Measurements from ENCODE around the gene RAB11FIP5.
A peak's percentile ranks its signal among the peaks of the same experiment; 100 is the strongest.

Gene RAB11FIP5, protein sequence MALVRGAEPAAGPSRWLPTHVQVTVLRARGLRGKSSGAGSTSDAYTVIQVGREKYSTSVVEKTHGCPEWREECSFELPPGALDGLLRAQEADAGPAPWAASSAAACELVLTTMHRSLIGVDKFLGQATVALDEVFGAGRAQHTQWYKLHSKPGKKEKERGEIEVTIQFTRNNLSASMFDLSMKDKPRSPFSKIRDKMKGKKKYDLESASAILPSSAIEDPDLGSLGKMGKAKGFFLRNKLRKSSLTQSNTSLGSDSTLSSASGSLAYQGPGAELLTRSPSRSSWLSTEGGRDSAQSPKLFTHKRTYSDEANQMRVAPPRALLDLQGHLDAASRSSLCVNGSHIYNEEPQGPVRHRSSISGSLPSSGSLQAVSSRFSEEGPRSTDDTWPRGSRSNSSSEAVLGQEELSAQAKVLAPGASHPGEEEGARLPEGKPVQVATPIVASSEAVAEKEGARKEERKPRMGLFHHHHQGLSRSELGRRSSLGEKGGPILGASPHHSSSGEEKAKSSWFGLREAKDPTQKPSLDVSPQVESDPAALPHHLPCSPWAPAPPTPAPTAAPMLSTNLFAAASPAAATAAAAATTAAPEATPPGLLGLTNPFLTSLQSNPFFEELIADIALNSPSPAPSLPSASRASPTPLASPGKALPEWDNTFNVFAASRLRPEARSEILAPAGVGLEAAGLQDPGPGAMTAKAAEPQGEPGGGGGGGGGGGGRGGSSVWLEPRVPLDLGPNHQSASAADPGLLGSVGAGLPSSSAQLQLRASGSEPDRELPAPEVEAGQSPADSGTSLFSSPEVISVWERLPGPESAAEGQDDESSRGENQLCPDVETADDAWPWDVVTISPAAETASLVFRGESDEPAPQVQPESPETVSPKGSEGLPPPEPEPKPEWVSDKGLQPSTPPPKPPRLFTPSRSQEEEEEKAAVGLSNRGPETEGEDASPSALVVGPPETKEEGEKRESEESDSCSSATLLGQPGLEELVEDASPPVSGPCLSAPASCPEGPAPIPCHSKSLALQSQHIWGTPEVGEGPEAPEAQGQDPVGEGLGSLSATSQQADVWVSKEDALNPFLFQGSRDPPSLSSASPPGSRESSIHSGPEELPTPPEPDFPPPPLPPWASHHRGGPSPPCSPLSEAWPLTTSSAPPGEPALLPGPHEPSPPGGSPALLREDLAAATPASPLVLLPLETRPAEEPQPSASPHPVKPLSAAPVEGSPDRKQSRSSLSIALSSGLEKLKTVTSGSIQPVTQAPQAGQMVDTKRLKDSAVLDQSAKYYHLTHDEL (N-terminal part only)

GRCh38 chr2:73112913-73113854 is at the start of gene RAB11FIP5:
Gene RAB11FIP5 (minus strand): TSS chr2:73112948. CDS start chr2:73112777, 171 bp downstream.
- H3K9ac ChIP-seq (ENCODE audit: low read depth in 1 of 2, low read length in 2 of 2), result peak within 1 kb of the TSS; percentile 61 to 66

GRCh38 chr2:73156539-73157124 is 43.9 kb upstream of the RAB11FIP5 start:
- Histone ChIP-seq H3K9ac (ENCODE audit: low read depth in 1 of 2, low read length in 2 of 2) (no peak overlapping the region), H3K4me1 (ENCODE audit: control insufficient read depth in 1 of 2, insufficient read depth in 2 of 2, low read length in 2 of 2) (no peaks in the 10 kb centered on the region), H3K27me3 (ENCODE audit: control insufficient read depth in 1 of 2, insufficient read depth in 2 of 2, low read length in 2 of 2) (peaks cover 6 to 7% of the 10 kb centered on the region in 2 donors), H3K9me3 (ENCODE audit: control insufficient read depth in 1 of 2, low read length in 2 of 2) (no peaks in the 10 kb centered on the region), H3K4me3 (ENCODE audit: low read depth in 1 of 2, low read length in 2 of 2) (no peak overlapping the region), H3K36me3 (ENCODE audit: control insufficient read depth in 1 of 2, insufficient read depth in 2 of 2, low read length in 2 of 2) (no peaks in the 10 kb centered on the region), H3K27ac (ENCODE audit: low read depth, low read length) (no peak overlapping the region)

More at GRCh38 chr2:73112913-73113854, at the start of gene RAB11FIP5:
- Histone ChIP-seq H3K9me3 (ENCODE audit: control insufficient read depth in 1 of 2, low read length in 2 of 2) (no peaks in the 10 kb centered on the region), H3K4me3 (ENCODE audit: low read depth in 1 of 2, low read length in 2 of 2) (peak within 1 kb of the TSS; percentile 79 to 80), H3K36me3 (ENCODE audit: control insufficient read depth in 1 of 2, insufficient read depth in 2 of 2, low read length in 2 of 2) (no peaks in the 10 kb centered on the region), H3K27me3 (ENCODE audit: control insufficient read depth in 1 of 2, insufficient read depth in 2 of 2, low read length in 2 of 2) (no peaks in the 10 kb centered on the region), H3K4me1 (ENCODE audit: control insufficient read depth in 1 of 2, insufficient read depth in 2 of 2, low read length in 2 of 2) (peaks cover 14 to 17% of the 10 kb centered on the region in 2 donors), H3K27ac (ENCODE audit: low read depth, low read length) (peak within 1 kb of the TSS; percentile 55)

DNA sequence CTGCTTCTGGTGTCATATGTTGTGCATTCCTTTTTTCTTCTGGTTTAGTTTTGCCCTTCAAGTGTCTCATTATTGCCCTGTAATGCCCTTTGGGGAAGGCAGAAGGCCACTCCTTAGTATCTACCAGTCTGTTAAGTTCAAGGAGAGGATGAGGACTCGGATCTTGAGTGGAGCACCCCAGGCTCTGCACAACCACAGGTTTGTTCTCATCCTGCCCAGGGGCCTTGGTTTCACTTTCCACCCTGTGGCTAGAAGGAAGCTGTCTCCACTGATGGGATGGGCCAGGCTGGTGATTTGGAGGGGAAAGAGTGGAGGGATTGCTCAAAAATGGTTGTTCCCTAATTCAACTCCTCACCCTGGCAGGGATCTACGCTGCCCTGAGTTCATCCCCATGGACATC is 30.2 kb upstream of the RAB11FIP5 start:
- Histone ChIP-seq H3K27ac (ENCODE audit: low read depth, low read length) (no peak overlapping the region), H3K9me3 (ENCODE audit: control insufficient read depth in 1 of 2, low read length in 2 of 2) (no peaks in the 10 kb centered on the region), H3K27me3 (ENCODE audit: control insufficient read depth in 1 of 2, insufficient read depth in 2 of 2, low read length in 2 of 2) (no peaks in the 10 kb centered on the region), H3K4me3 (ENCODE audit: low read depth in 1 of 2, low read length in 2 of 2) (no peak overlapping the region), H3K36me3 (ENCODE audit: control insufficient read depth in 1 of 2, insufficient read depth in 2 of 2, low read length in 2 of 2) (no peaks in the 10 kb centered on the region), H3K9ac (ENCODE audit: low read depth in 1 of 2, low read length in 2 of 2) (no peak overlapping the region), H3K4me1 (ENCODE audit: control insufficient read depth in 1 of 2, insufficient read depth in 2 of 2, low read length in 2 of 2) (no peaks in the 10 kb centered on the region)

GRCh38 chr2:73141896-73142295 is 29.1 kb upstream of the RAB11FIP5 start:
- Histone ChIP-seq H3K27ac (ENCODE audit: low read depth, low read length) (no peak overlapping the region), H3K4me3 (ENCODE audit: low read depth in 1 of 2, low read length in 2 of 2) (no peak overlapping the region), H3K9ac (ENCODE audit: low read depth in 1 of 2, low read length in 2 of 2) (no peak overlapping the region), H3K27me3 (ENCODE audit: control insufficient read depth in 1 of 2, insufficient read depth in 2 of 2, low read length in 2 of 2) (no peaks in the 10 kb centered on the region), H3K9me3 (ENCODE audit: control insufficient read depth in 1 of 2, low read length in 2 of 2) (no peaks in the 10 kb centered on the region), H3K36me3 (ENCODE audit: control insufficient read depth in 1 of 2, insufficient read depth in 2 of 2, low read length in 2 of 2) (no peaks in the 10 kb centered on the region), H3K4me1 (ENCODE audit: control insufficient read depth in 1 of 2, insufficient read depth in 2 of 2, low read length in 2 of 2) (no peaks in the 10 kb centered on the region)

GRCh38 chr2:73135236-73135635 is 22.5 kb upstream of the RAB11FIP5 start:
- H3K4me3 ChIP-seq (ENCODE audit: low read depth in 1 of 2, low read length in 2 of 2), result no peak overlapping the region
- no peaks in the 10 kb centered on the region for H3K4me1 ChIP-seq (ENCODE audit: control insufficient read depth in 1 of 2, insufficient read depth in 2 of 2, low read length in 2 of 2)
- no peak overlapping the region for H3K27ac ChIP-seq (ENCODE audit: low read depth, low read length)
- no peaks in the 10 kb centered on the region for H3K36me3 ChIP-seq (ENCODE audit: control insufficient read depth in 1 of 2, insufficient read depth in 2 of 2, low read length in 2 of 2)
- no peak overlapping the region for H3K9ac ChIP-seq (ENCODE audit: low read depth in 1 of 2, low read length in 2 of 2)
- H3K27me3 ChIP-seq (ENCODE audit: control insufficient read depth in 1 of 2, insufficient read depth in 2 of 2, low read length in 2 of 2), result no peaks in the 10 kb centered on the region
- H3K9me3 ChIP-seq (ENCODE audit: control insufficient read depth in 1 of 2, low read length in 2 of 2), result no peaks in the 10 kb centered on the region

DNA sequence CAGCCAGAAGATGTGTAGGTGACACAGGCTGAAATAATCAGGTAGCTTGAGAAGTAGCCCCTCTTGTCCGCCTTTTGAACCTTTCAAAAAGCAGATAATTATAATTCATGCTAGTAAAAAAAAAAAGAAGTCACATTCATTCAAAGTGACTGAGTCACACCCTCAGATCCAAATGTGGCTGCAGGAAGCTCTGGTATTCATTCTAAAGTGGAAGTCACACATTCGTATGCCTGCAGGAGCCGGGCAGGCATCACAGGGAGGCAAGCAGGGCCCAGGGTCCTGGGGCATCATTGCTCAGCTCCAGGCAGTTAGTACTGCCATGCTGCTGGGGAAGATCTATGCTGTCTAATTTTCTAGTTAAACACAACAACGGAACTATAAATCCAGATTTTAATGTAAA is 21.7 kb upstream of the RAB11FIP5 start:
- Histone ChIP-seq H3K9me3 (ENCODE audit: control insufficient read depth in 1 of 2, low read length in 2 of 2) (no peaks in the 10 kb centered on the region), H3K27ac (ENCODE audit: low read depth, low read length) (no peak overlapping the region), H3K27me3 (ENCODE audit: control insufficient read depth in 1 of 2, insufficient read depth in 2 of 2, low read length in 2 of 2) (no peaks in the 10 kb centered on the region), H3K36me3 (ENCODE audit: control insufficient read depth in 1 of 2, insufficient read depth in 2 of 2, low read length in 2 of 2) (no peaks in the 10 kb centered on the region), H3K4me3 (ENCODE audit: low read depth in 1 of 2, low read length in 2 of 2) (no peak overlapping the region), H3K4me1 (ENCODE audit: control insufficient read depth in 1 of 2, insufficient read depth in 2 of 2, low read length in 2 of 2) (no peaks in the 10 kb centered on the region), H3K9ac (ENCODE audit: low read depth in 1 of 2, low read length in 2 of 2) (no peak overlapping the region)

DNA sequence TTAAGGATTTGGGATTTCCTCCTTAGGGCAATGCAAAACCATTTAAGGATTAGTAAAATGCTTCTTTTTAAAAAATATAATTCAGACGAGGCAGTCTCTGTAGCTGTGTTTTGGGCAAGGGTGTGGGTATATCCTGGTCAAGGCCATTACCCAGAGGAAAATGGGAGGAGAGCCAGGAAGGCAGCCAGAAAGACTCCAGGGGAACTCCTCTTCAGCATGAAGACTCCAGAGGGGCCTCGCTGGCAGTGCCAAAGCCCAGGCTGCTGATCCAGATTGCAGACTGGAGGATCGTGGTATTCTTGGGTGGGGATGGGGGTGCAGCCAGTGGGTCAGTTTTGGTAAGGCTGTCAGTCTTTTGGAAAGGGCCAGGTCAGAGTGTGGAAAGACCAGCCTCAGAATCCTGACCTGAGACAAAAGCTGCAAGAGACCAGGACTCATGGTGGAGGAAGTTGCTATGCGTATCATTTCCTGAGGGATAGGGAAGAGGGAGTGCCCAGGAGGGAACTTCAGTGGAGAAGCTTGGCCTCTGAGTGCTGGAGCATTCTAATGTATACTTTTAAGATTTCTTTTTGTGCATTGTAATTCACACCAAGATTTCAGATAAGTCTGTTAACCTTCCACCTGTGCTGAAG is 20.9 kb upstream of the RAB11FIP5 start:
- Histone ChIP-seq H3K27me3 (ENCODE audit: control insufficient read depth in 1 of 2, insufficient read depth in 2 of 2, low read length in 2 of 2) (no peaks in the 10 kb centered on the region), H3K36me3 (ENCODE audit: control insufficient read depth in 1 of 2, insufficient read depth in 2 of 2, low read length in 2 of 2) (no peaks in the 10 kb centered on the region), H3K4me3 (ENCODE audit: low read depth in 1 of 2, low read length in 2 of 2) (no peak overlapping the region), H3K9ac (ENCODE audit: low read depth in 1 of 2, low read length in 2 of 2) (no peak overlapping the region), H3K9me3 (ENCODE audit: control insufficient read depth in 1 of 2, low read length in 2 of 2) (no peaks in the 10 kb centered on the region), H3K4me1 (ENCODE audit: control insufficient read depth in 1 of 2, insufficient read depth in 2 of 2, low read length in 2 of 2) (no peaks in the 10 kb centered on the region), H3K27ac (ENCODE audit: low read depth, low read length) (no peak overlapping the region)

DNA sequence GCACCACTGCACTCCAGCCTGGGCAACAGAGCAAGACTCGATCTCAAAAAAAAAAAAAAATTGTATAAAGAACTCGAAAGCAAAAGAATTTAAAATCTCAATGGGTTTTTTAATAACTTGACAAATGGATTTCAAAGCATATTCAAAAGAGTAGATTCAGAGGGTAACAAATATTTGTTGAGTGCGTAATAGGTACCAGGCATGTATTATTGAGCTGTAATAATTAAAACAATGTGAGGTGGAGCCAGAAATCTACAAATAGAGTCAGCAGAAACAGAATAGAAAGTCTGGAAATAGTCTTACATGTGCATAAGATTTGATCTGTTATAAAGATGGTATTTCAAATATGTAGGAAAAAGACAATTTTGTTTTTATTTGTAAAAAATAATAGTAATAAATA is 19.1 kb upstream of the RAB11FIP5 start:
- no peaks in the 10 kb centered on the region for H3K4me1 ChIP-seq (ENCODE audit: control insufficient read depth in 1 of 2, insufficient read depth in 2 of 2, low read length in 2 of 2)
- no peaks in the 10 kb centered on the region for H3K27me3 ChIP-seq (ENCODE audit: control insufficient read depth in 1 of 2, insufficient read depth in 2 of 2, low read length in 2 of 2)
- H3K4me3 ChIP-seq (ENCODE audit: low read depth in 1 of 2, low read length in 2 of 2), result no peak overlapping the region
- H3K36me3 ChIP-seq (ENCODE audit: control insufficient read depth in 1 of 2, insufficient read depth in 2 of 2, low read length in 2 of 2), result no peaks in the 10 kb centered on the region
- no peak overlapping the region for H3K27ac ChIP-seq (ENCODE audit: low read depth, low read length)
- H3K9ac ChIP-seq (ENCODE audit: low read depth in 1 of 2, low read length in 2 of 2), result no peak overlapping the region
- no peaks in the 10 kb centered on the region for H3K9me3 ChIP-seq (ENCODE audit: control insufficient read depth in 1 of 2, low read length in 2 of 2)
